Lower lobe of right lung (tissue), 2 donors: ENCODE results near the gene TMEM81. TPM values are rescaled to one million over a fixed set of nuclear protein-coding genes. Genes with fewer than 3 reads are reported as not detected.

Experiments used
- ATAC-seq, 2 donors: fragments of 200-7000 bp; cut with Tn5 transposase; one replicate each; pipeline ENCODE4 v1.9.1; 2020 to 2022; ENCODE audit warnings: mild to moderate bottlenecking in 2 of 2, moderate library complexity in 2 of 2
- DNase-seq: peaks from one replicate; pipeline ENCODE4 v3.0.0-alpha.2; 2020
- H3K27ac ChIP-seq: fragments of 200-600 bp; one replicate; pipeline ENCODE4 v1.8.0; 2022
- H3K27me3 ChIP-seq: fragments of 200-600 bp; one replicate; pipeline ENCODE4 v1.8.0; 2022; ENCODE audit warnings: low read depth
- H3K36me3 ChIP-seq: fragments of 200-600 bp; one replicate; pipeline ENCODE4 v1.8.0; 2022; ENCODE audit warnings: mild to moderate bottlenecking
- H3K4me1 ChIP-seq: fragments of 200-600 bp; one replicate; pipeline ENCODE4 v1.8.0; 2022
- H3K4me3 ChIP-seq: fragments of 200-600 bp; one replicate; pipeline ENCODE4 v1.8.0; 2022; ENCODE audit warnings: mild to moderate bottlenecking
- H3K9me3 ChIP-seq: fragments of 200-600 bp; one replicate; pipeline ENCODE4 v1.8.0; 2022
- intact Hi-C: fragments of 100-400 bp; cut with DNase I; formaldehyde crosslinking; loops from one replicate; pipeline ENCODE4 v1.11.0; 2022
- long read RNA-seq: library from polyadenylated mRNA; unstranded; transcript quantifications from one replicate; pipeline ENCODE4 v2.0.0, GENCODE V29; 2021
- total RNA-seq: library from RNA; stranded (reverse); fragmentation: NEBNext Ultra II Directional; extraction: Animal tissue kit (Norgen Biotek cat#: 25700); gene quantifications from one replicate; pipeline ENCODE4 v1.2.1, GENCODE V29; 2021
- TF ChIP-seq, protein P1 (sequence below): fragments of 200-600 bp; IDR thresholded peaks from one replicate; pipeline ENCODE4 v1.8.0; 2022; ENCODE audit warnings: antibody characterized with exemption, mild to moderate bottlenecking
- donor health status: DM: no; HTN: yes; CAD: no; lungs with severe emphysema.

TMEM81 gene, protein sequence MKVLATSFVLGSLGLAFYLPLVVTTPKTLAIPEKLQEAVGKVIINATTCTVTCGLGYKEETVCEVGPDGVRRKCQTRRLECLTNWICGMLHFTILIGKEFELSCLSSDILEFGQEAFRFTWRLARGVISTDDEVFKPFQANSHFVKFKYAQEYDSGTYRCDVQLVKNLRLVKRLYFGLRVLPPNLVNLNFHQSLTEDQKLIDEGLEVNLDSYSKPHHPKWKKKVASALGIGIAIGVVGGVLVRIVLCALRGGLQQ
- total RNA-seq: 4.1 TPM
- long read RNA-seq: 0 reads

DNA sequence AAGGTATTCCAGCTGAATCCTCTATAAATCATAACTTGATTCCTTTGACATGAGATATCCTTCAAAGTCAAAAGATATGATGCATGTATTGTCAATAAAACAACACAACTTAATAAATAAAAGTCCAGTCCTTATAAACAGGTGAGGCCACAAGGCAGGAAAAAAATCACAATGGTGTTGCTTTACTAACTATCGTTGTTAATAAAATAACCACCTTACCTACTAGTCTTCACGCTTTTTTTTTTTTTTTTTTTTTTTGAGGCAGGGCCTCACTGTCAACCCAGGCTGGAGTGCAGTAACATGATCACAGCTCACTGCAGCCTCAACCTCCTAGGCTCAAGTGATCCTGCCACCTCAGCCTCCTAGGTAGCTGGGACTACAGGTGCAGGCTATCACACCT is at the start of gene TMEM81:
Gene TMEM81 (minus strand): TSS at position 101 of the 400 bp plus-strand sequence. CDS start 140 bp downstream, outside the sequence.
- Histone ChIP-seq H3K36me3 (peaks cover 68% of the 10 kb centered on the region), H3K4me1 (no peaks in the 10 kb centered on the region), H3K27ac (no peak within 1 kb of the TSS), H3K27me3 (no peaks in the 10 kb centered on the region), H3K9me3 (no peaks in the 10 kb centered on the region), H3K4me3 (no peak within 1 kb of the TSS)
- ATAC-seq: no peak
- TF ChIP-seq, protein P1, sequence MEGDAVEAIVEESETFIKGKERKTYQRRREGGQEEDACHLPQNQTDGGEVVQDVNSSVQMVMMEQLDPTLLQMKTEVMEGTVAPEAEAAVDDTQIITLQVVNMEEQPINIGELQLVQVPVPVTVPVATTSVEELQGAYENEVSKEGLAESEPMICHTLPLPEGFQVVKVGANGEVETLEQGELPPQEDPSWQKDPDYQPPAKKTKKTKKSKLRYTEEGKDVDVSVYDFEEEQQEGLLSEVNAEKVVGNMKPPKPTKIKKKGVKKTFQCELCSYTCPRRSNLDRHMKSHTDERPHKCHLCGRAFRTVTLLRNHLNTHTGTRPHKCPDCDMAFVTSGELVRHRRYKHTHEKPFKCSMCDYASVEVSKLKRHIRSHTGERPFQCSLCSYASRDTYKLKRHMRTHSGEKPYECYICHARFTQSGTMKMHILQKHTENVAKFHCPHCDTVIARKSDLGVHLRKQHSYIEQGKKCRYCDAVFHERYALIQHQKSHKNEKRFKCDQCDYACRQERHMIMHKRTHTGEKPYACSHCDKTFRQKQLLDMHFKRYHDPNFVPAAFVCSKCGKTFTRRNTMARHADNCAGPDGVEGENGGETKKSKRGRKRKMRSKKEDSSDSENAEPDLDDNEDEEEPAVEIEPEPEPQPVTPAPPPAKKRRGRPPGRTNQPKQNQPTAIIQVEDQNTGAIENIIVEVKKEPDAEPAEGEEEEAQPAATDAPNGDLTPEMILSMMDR: no peak
- intact Hi-C loops: no loop called here
- DNase-seq: no peak

DNA sequence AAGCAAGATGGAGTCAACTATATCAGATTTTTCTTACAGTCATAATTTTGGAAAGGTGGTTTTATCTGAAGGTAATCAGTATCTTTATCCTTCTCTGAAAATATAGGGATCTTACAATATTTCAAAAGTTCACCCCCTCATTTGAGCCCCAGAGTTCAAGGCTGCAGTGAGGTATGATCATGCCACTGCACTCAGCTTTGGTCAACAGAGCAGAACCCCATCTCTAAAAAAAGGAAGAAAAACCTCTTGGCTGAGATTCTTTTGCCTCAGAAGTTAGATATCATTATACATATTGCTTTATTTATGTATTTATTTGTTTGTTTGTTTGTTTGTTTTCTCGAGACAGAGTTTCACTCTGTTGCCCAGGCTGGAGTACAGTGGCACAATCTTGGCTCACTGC is 49.0 kb upstream of the TMEM81 start:
- H3K9me3 ChIP-seq: no peaks in the 10 kb centered on the region
- no peaks in the 10 kb centered on the region for H3K27me3 ChIP-seq
- H3K4me1 ChIP-seq: no peaks in the 10 kb centered on the region
- intact Hi-C loops: no loop called here
- H3K4me3 ChIP-seq: no peak overlapping the region
- TF ChIP-seq, protein P1: no peak
- ATAC-seq: no peak
- no peak overlapping the region for H3K27ac ChIP-seq
- no peak for DNase-seq
- H3K36me3 ChIP-seq: no peaks in the 10 kb centered on the region

DNA sequence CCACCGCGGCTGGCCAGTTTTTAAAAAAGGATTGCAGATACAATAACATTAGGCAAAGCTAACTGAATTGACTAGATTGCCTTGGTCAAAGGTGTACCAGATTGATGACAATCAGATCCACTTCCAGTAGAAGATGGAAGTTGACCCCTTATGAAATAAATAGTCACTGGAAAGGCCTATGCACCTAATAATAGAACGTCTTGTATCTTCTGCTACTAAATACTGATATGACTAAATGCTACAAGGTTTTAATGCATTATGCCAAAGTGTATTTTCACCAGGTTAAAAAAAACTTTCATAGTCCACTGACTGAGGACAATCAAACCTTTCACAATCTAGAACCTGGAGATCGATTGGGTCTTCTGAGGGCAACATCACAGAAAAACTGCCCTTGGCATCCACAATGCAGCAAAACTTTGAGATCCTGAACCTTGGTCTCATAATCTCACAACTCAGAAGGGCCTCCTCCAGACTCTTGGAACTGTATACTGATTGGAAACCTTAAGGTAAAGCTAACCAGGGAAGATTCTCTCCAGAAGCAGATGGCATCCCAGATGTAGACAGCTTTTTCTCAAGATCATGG is 45.3 kb upstream of the TMEM81 start:
- H3K36me3 ChIP-seq: no peaks in the 10 kb centered on the region
- TF ChIP-seq, protein P1: no peak
- DNase-seq: no peak
- no peak overlapping the region for H3K4me3 ChIP-seq
- no peak overlapping the region for H3K27ac ChIP-seq
- no peaks in the 10 kb centered on the region for H3K9me3 ChIP-seq
- intact Hi-C loops: loop anchor here (10.0 kb wide), 1 partner anchor 125 kb away; no protein-coding TSS in a partner anchor
- no peak for ATAC-seq
- H3K27me3 ChIP-seq: no peaks in the 10 kb centered on the region
- no peaks in the 10 kb centered on the region for H3K4me1 ChIP-seq

DNA sequence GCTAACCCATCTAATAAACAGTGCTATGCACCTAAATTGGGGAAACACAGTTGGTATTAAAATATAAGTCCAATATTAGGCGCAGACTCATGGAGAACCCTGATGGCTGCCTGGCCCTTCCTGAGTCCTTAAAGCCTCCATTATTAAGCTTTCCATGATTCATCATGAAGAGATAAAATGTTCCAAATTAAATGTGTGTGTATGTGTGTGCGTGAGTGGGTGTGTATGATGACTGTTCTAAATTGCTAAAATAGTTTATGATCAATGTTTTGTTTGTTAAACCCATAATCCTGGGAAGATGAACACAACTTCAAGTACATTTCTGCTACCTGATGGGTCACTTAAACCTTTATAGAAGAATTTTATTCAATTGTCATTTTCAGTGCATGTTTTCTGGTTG is 43.8 kb upstream of the TMEM81 start:
- TF ChIP-seq, protein P1: no peak
- H3K27ac ChIP-seq: no peak overlapping the region
- DNase-seq (no peak), ATAC-seq (no peak)
- H3K27me3 ChIP-seq: no peaks in the 10 kb centered on the region
- H3K36me3 ChIP-seq: no peaks in the 10 kb centered on the region
- H3K4me3 ChIP-seq: no peak overlapping the region
- no peaks in the 10 kb centered on the region for H3K9me3 ChIP-seq
- intact Hi-C loops: loop anchor here (10.0 kb wide), 1 partner anchor 127 kb away; no protein-coding TSS in a partner anchor
- H3K4me1 ChIP-seq: peaks cover under 1% of the 10 kb centered on the region

DNA sequence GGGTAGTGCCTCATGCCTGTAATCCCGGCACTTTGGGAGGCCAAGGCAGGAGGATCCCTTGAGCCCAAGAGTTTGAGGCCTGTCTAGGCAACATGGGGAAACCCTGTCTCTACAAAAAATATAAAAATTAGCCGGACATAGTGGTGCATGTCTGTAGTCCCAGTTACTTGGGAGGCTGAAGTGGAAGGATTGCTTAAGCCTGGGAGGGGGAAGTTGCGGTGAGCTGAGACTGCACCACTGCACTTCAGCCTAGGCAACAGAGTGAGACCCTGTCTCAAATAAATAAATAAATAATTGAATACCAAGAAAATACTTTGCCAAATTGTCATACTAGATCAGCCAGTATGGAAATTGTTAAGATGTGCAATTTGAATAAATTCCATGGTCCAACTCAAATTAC is 43.4 kb upstream of the TMEM81 start:
- ATAC-seq: no peak
- Histone ChIP-seq H3K4me1 (peaks cover 5% of the 10 kb centered on the region), H3K36me3 (no peaks in the 10 kb centered on the region), H3K27ac (no peak overlapping the region), H3K9me3 (no peaks in the 10 kb centered on the region), H3K4me3 (no peak overlapping the region), H3K27me3 (no peaks in the 10 kb centered on the region)
- TF ChIP-seq, protein P1: no peak
- intact Hi-C loops: loop anchor here (10.0 kb wide), 1 partner anchor 127 kb away; no protein-coding TSS in a partner anchor
- DNase-seq: peak; percentile 49
